ENCODE results near the gene FDX1. TPM values are rescaled to one million over a fixed set of nuclear protein-coding genes. Genes with fewer than 3 reads are reported as not detected.
"Not testable (repeated sequence)": the region's sequence is repeated elsewhere in the genome, so short reads cannot be mapped to it uniquely, and the experiment has no call there.

The FDX1 gene
- total RNA-seq, 1 experiment from 2014 or later: 9.9 TPM

DNA sequence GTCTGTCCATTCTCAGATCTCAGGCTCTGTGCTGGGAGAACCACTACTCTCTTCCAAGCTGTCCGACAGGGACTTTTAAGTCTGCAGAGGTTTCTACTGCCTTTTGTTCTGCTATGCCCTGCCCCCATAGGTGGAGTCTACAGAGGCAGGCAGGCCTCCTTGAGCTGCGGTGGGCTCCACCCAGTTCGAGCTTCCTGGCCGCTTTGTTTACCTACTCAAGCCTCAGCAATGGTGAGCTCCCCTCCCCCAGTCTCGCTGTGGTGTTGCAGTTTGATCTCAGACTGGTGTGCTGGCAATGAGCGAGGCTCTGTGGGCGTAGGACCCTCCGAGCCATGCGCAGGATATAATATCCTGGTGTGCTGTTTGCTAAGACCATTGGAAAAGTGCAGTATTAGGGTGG lies 41.5 kb upstream of the FDX1 start:
- Mint-ChIP-seq H3K36me3 (peaks cover 35% of the 10 kb centered on the region), H3K9me3 (peaks cover 38% of the 10 kb centered on the region), H3K27me3 (ENCODE audit: low read depth) (peaks cover 17% of the 10 kb centered on the region)
- H3K27ac Mint-ChIP-seq; H3K4me1 Mint-ChIP-seq; ATAC-seq; POLR2A ChIA-PET; H3K4me3 Mint-ChIP-seq; CTCF ChIA-PET; DNase-seq (ENCODE audit: low spot score): not testable (repeated sequence)

GRCh38 chr11:110389965-110390364 lies 39.8 kb upstream of the FDX1 start:
- Mint-ChIP-seq H3K4me3 (no peak overlapping the region), H3K4me1 (no peaks in the 10 kb centered on the region), H3K27me3 (ENCODE audit: low read depth) (peaks cover 17% of the 10 kb centered on the region), H3K36me3 (peaks cover 37% of the 10 kb centered on the region), H3K27ac (no peak overlapping the region), H3K9me3 (peaks cover 41% of the 10 kb centered on the region)
- TF ChIP-seq, protein P1, sequence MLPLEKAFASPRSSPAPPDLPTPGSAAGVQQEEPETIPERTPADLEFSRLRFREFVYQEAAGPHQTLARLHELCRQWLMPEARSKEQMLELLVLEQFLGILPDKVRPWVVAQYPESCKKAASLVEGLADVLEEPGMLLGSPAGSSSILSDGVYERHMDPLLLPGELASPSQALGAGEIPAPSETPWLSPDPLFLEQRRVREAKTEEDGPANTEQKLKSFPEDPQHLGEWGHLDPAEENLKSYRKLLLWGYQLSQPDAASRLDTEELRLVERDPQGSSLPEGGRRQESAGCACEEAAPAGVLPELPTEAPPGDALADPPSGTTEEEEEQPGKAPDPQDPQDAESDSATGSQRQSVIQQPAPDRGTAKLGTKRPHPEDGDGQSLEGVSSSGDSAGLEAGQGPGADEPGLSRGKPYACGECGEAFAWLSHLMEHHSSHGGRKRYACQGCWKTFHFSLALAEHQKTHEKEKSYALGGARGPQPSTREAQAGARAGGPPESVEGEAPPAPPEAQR (CRISPR knock-in tag; IDR thresholded peaks at IDR 0.05): no peak
- TF ChIP-seq ZNF416 (CRISPR knock-in tag; IDR thresholded peaks at IDR 0.05) (no peak), TEAD1 (CRISPR knock-in tag; IDR thresholded peaks at IDR 0.05) (no peak), CBFB (CRISPR knock-in tag; IDR thresholded peaks at IDR 0.05; ENCODE audit: low read depth) (no peak), FOXJ3 (CRISPR knock-in tag; IDR thresholded peaks at IDR 0.05; ENCODE audit: borderline replicate concordance) (no peak), ZNF138 (CRISPR knock-in tag; conservative IDR thresholded peaks at IDR 0.05) (no peak), GRHL2 (CRISPR knock-in tag; IDR thresholded peaks at IDR 0.05; ENCODE audit: insufficient replicate concordance, severe bottlenecking) (no peak), AR (CRISPR knock-in tag; IDR thresholded peaks at IDR 0.05) (no peak), IRF1 (CRISPR knock-in tag; IDR thresholded peaks at IDR 0.05) (no peak), RELA (CRISPR knock-in tag; IDR thresholded peaks at IDR 0.05; ENCODE audit: borderline replicate concordance) (no peak), NFE2L1 (CRISPR knock-in tag; IDR thresholded peaks at IDR 0.05) (no peak), SMAD3 (CRISPR knock-in tag; IDR thresholded peaks at IDR 0.05; ENCODE audit: borderline replicate concordance) (no peak)
- TF ChIP-seq, protein P2, sequence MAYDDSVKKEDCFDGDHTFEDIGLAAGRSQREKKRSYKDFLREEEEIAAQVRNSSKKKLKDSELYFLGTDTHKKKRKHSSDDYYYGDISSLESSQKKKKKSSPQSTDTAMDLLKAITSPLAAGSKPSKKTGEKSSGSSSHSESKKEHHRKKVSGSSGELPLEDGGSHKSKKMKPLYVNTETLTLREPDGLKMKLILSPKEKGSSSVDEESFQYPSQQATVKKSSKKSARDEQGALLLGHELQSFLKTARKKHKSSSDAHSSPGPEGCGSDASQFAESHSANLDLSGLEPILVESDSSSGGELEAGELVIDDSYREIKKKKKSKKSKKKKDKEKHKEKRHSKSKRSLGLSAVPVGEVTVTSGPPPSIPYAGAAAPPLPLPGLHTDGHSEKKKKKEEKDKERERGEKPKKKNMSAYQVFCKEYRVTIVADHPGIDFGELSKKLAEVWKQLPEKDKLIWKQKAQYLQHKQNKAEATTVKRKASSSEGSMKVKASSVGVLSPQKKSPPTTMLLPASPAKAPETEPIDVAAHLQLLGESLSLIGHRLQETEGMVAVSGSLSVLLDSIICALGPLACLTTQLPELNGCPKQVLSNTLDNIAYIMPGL (CRISPR knock-in tag; IDR thresholded peaks at IDR 0.05): no peak
- TF ChIP-seq, protein P3, sequence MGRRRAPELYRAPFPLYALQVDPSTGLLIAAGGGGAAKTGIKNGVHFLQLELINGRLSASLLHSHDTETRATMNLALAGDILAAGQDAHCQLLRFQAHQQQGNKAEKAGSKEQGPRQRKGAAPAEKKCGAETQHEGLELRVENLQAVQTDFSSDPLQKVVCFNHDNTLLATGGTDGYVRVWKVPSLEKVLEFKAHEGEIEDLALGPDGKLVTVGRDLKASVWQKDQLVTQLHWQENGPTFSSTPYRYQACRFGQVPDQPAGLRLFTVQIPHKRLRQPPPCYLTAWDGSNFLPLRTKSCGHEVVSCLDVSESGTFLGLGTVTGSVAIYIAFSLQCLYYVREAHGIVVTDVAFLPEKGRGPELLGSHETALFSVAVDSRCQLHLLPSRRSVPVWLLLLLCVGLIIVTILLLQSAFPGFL (CRISPR knock-in tag; IDR thresholded peaks at IDR 0.05; ENCODE audit: borderline replicate concordance): no peak
- TF ChIP-seq, protein P4, sequence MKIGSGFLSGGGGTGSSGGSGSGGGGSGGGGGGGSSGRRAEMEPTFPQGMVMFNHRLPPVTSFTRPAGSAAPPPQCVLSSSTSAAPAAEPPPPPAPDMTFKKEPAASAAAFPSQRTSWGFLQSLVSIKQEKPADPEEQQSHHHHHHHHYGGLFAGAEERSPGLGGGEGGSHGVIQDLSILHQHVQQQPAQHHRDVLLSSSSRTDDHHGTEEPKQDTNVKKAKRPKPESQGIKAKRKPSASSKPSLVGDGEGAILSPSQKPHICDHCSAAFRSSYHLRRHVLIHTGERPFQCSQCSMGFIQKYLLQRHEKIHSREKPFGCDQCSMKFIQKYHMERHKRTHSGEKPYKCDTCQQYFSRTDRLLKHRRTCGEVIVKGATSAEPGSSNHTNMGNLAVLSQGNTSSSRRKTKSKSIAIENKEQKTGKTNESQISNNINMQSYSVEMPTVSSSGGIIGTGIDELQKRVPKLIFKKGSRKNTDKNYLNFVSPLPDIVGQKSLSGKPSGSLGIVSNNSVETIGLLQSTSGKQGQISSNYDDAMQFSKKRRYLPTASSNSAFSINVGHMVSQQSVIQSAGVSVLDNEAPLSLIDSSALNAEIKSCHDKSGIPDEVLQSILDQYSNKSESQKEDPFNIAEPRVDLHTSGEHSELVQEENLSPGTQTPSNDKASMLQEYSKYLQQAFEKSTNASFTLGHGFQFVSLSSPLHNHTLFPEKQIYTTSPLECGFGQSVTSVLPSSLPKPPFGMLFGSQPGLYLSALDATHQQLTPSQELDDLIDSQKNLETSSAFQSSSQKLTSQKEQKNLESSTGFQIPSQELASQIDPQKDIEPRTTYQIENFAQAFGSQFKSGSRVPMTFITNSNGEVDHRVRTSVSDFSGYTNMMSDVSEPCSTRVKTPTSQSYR (CRISPR knock-in tag; IDR thresholded peaks at IDR 0.05): no peak
- TF ChIP-seq, protein P5, sequence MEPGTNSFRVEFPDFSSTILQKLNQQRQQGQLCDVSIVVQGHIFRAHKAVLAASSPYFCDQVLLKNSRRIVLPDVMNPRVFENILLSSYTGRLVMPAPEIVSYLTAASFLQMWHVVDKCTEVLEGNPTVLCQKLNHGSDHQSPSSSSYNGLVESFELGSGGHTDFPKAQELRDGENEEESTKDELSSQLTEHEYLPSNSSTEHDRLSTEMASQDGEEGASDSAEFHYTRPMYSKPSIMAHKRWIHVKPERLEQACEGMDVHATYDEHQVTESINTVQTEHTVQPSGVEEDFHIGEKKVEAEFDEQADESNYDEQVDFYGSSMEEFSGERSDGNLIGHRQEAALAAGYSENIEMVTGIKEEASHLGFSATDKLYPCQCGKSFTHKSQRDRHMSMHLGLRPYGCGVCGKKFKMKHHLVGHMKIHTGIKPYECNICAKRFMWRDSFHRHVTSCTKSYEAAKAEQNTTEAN (CRISPR knock-in tag; IDR thresholded peaks at IDR 0.05): no peak
- TF ChIP-seq, protein P6, sequence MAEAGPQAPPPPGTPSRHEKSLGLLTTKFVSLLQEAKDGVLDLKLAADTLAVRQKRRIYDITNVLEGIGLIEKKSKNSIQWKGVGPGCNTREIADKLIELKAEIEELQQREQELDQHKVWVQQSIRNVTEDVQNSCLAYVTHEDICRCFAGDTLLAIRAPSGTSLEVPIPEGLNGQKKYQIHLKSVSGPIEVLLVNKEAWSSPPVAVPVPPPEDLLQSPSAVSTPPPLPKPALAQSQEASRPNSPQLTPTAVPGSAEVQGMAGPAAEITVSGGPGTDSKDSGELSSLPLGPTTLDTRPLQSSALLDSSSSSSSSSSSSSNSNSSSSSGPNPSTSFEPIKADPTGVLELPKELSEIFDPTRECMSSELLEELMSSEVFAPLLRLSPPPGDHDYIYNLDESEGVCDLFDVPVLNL (CRISPR knock-in tag; IDR thresholded peaks at IDR 0.05; ENCODE audit: borderline replicate concordance, low read depth): no peak
- DNase-seq (ENCODE audit: low spot score): no peak
- ATAC-seq: no peak
- ChIA-PET CTCF (no interaction called here), POLR2A (no interaction called here)

Measured in WTC11 (cell line).